GM12865 (cell line): ENCODE results near the gene TAS1R2.

ENCODE experiments used
- DNase-seq: peaks from one replicate; pipeline ENCODE4 v3.0.0; 2010; ENCODE audit warnings: low read depth
- H3K4me3 ChIP-seq: 2 replicates; pipeline ENCODE4 v1.5.1; 2011; ENCODE audit warnings: mild to moderate bottlenecking, low read depth, low read length, control low read depth
- TF ChIP-seq, protein P1 (sequence below): IDR thresholded peaks from 2 replicates; pipeline ENCODE4 v1.5.1; 2011; ENCODE audit warnings: low read length, control low read depth, low read depth, inconsistent platforms; ENCODE audit not compliant: insufficient read depth; ENCODE audit errors: missing control alignments

TAS1R2 gene

DNA sequence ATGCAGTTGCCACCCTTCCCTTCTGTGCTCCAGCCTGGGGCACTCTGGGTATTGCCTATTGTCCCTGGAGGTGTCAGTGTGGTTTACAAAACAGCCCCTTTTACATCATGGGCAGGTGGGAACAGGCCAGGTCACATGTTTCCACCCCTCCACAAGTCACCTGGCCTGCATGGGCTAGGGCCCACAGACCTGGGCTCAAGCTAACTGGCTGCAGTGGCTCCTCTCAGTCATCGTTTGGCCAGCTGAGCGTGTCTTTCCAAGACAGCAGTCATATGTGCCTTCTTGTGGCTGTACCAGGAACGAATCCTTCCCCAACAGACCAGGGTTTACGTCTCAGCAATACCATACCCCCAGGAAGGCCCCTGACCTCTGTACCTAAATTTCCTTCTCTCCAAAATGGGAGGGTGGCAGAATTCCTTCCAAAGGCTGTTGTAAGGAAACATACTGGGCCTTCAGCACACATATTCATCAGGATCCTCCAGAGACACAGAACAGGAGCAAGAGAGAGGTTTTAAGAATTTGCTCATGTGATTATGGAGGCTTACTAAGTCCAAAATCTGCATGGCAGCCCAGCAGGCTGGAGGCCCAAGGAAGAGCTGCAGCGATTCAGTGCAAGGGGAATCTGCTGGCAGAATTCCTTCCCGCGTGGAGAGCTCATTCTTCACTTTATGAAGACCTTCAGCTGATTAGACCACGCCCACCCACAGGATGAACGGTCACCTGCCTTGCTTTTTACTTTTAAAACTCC lies 10.6 kb upstream of the TAS1R2 start:
- DNase-seq = no peak
- TF ChIP-seq, protein P1, sequence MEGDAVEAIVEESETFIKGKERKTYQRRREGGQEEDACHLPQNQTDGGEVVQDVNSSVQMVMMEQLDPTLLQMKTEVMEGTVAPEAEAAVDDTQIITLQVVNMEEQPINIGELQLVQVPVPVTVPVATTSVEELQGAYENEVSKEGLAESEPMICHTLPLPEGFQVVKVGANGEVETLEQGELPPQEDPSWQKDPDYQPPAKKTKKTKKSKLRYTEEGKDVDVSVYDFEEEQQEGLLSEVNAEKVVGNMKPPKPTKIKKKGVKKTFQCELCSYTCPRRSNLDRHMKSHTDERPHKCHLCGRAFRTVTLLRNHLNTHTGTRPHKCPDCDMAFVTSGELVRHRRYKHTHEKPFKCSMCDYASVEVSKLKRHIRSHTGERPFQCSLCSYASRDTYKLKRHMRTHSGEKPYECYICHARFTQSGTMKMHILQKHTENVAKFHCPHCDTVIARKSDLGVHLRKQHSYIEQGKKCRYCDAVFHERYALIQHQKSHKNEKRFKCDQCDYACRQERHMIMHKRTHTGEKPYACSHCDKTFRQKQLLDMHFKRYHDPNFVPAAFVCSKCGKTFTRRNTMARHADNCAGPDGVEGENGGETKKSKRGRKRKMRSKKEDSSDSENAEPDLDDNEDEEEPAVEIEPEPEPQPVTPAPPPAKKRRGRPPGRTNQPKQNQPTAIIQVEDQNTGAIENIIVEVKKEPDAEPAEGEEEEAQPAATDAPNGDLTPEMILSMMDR = no peak
- H3K4me3 ChIP-seq = no peak overlapping the region

DNA sequence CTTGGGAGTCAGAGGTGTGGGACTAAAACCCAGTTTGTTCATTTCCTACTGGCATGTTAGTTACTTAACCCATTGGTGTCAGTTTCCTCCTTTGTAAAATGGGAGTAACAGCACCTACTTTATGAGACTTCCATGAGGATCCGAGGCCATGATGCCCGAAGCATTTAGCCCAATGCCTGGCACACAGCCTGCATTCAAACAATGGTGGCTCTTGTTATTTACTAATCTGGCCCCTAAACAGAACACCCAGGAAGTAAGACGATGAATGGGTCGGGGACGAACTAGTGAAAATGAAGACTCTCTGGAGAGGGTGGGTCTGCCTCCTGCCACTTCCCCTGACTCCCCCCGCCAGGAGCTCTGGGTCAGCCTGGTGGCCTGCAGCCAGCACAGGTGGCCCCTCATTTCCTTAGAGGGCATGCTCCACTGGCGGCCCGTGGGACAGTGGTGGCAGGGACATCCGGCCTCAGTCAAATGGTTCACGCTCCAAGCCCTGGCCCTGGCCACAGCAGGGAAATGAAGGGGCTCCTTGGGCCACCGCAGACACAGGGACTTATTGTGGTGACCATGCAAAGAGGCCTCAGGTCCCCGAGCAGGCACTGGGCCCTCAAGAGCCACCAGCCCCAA lies 9.5 kb upstream of the TAS1R2 start:
- TF ChIP-seq, protein P1 = no peak
- H3K4me3 ChIP-seq = no peak overlapping the region
- peak; percentile 18 for DNase-seq

DNA sequence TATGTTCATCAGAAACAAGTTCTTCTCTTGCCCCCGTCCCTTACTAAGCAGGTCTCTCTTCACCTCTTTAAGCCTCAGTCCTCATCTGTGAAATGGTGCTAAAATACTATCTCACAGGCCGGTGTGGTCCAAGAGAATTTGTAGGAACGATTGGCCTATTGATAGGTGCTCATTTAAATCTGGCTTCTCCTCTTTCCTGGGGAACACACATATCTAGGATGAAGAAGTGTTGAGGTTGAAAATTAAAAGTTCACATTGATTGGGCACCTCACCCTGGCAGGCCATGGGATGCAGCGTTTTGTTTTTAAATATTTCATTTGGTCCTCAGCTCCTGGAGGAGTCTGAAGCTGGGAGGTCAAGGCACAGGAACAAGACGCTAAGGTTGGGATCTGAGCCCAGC lies 8.9 kb upstream of the TAS1R2 start:
- DNase-seq = no peak
- TF ChIP-seq, protein P1 = no peak
- H3K4me3 ChIP-seq = no peak overlapping the region

DNA sequence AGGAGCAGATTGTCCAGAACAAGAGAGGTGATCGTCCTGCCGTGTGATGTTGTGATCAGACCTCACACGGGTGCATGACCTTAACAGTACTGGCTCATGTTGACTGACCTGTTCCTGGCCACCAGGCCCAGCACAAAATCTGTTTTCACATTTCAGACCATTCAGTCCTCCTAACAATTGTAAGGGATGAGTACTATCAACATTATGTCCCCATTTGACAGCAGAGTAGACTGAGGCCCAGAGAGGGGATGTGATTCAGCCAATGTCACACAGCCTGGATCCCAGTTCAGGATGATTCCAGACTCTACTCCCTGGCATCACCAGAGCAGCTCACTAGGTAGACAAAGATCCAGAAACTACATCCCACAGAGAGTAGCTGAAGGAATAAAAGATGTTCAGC lies 7.4 kb upstream of the TAS1R2 start:
- no peak for DNase-seq
- H3K4me3 ChIP-seq = no peak overlapping the region
- TF ChIP-seq, protein P1 = no peak

DNA sequence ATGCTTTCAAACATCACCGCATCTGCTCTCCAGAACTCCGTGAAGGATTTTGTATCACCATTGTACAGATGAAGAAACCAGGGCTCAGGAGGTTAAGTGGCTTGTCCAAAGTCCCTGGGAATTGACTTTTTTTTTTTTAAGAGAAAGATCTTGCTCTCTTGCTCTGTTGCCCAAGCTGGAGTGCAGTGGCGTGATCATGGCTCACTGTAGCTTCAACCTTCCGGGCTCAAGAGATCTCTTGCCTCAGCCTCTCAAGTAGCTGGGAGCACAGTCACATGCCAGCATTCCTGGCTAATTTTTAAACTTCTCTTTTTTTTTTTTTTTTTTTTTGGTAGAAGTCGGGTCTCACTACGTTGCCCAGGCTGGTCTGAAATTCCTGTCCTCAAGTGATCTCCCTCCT lies 6.9 kb upstream of the TAS1R2 start:
- TF ChIP-seq, protein P1 = no peak
- H3K4me3 ChIP-seq = no peak overlapping the region
- no peak for DNase-seq

DNA sequence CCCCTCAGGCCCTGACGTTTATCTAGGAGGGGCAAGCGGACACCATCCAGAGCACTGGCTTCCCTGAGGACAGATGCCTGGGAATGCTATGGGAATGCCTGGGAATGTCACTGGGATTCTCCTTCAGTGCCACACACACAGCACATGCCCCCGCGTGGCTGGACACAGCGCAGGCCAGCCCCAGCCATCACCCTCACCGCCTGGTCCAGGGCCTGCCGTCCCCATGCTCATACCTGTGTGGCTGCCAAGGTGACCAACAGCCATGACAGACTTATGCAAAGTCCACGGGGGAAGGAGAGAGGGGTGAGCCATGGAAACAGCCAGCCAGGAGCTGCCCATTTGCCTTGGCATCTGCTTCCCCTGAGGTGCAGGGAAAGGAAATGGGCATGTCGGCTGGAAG lies 5.7 kb upstream of the TAS1R2 start:
- H3K4me3 ChIP-seq = no peak overlapping the region
- DNase-seq = no peak
- TF ChIP-seq, protein P1 = no peak
